ENCODE data around the gene KANTR.

GRCh38 chrX:53055244-53055849, 38.6 kb upstream of the KANTR start:
- no peak for TF ChIP-seq CTCF (conservative IDR thresholded peaks at IDR 0.05; ENCODE audit: low read depth, low read length)
- TF ChIP-seq EZH2 (IDR thresholded peaks at IDR 0.05; ENCODE audit: low read length, unreplicated experiment), result no peak

Measured in PC-3 (cell line).